ENCODE measurements around the gene CCT4. TPM values are rescaled to one million over a fixed set of nuclear protein-coding genes. Genes with fewer than 3 reads are reported as not detected.

The CCT4 gene
- total RNA-seq, 1 experiment from 2014 or later = 316 TPM

DNA sequence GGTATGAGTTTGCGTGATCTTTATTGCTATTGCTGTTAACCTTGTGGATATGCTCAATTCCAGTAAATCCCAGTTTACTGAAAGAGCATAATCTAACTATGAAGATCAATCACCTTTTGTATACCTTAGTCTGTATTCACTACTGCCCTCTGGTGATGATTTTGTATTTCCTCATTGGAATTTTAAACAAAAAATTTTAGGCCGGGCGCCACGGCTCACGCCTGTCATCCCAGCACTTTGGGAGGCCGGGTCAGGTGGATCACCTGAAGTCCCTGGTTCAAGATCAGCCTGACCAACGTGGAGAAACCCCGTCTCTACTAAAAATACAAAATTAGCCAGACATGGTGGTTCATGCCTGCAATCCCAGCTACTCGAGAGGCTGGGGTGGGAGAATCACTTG lies 22.1 kb upstream of the CCT4 start:
- Histone ChIP-seq H3K9me3 (ENCODE audit: control insufficient read depth in 1 of 2, insufficient read depth in 1 of 2, low read depth in 1 of 2, low read length in 2 of 2) (no peaks in the 10 kb centered on the region), H3K79me2 (ENCODE audit: insufficient read depth, low read length) (peaks cover 8% of the 10 kb centered on the region; the same call in 1 of the 2 replicates), H3K9me2 (ENCODE audit: insufficient read depth) (no peaks in the 10 kb centered on the region), H3K9ac (ENCODE audit: low read length) (no peak overlapping the region), H3K4me2 (ENCODE audit: low read length) (no peak overlapping the region), H3K27ac (ENCODE audit: low read depth, low read length) (no peak overlapping the region), H3K4me1 (ENCODE audit: control insufficient read depth in 1 of 2, insufficient read depth in 2 of 2, low read length in 2 of 2) (peaks cover 6 to 7% of the 10 kb centered on the region in 2 experiments; a peak in 3 of 4 replicates), H3K36me3 (ENCODE audit: control insufficient read depth in 1 of 2, insufficient read depth in 2 of 2, low read length in 2 of 2) (no peaks in the 10 kb centered on the region), H2AFZ (ENCODE audit: low read depth, low read length, poor library complexity, severe bottlenecking) (no peak overlapping the region), H4K20me1 (ENCODE audit: insufficient read depth) (no peaks in the 10 kb centered on the region), H3K4me3 (replicated peaks in 1 of 2; ENCODE audit: low read depth in 1 of 2, low read length in 2 of 2) (no peak overlapping the region), H3K27me3 (ENCODE audit: insufficient read depth, low read length) (no peaks in the 10 kb centered on the region)
- ATAC-seq = peak; percentile 51
- ChIA-PET RAD21 (ENCODE audit: low non-redundant PET in 1 of 2, low total read pairs in 2 of 2, uncharacterized antibody in 2 of 2, unreplicated experiment in 2 of 2) (no interaction called here), CTCF (no interaction called here), POLR2A (no interaction called here)
- intact Hi-C loops (cut with micrococcal nuclease) = loop anchor here (10.0 kb wide), 1 partner anchor 776 kb away; no protein-coding TSS in a partner anchor
- TF ChIP-seq EGR1 (IDR thresholded peaks at IDR 0.05; ENCODE audit: low read depth) (no peak), CBX3 (IDR thresholded peaks at IDR 0.05; ENCODE audit: low read depth) (no peak), ZFX (IDR thresholded peaks at IDR 0.05) (no peak), POLR2AphosphoS5 (IDR thresholded peaks at IDR 0.05; ENCODE audit: low read depth, low read length) (no peak), JUND (IDR thresholded peaks at IDR 0.05) (no peak), RAD21 (IDR thresholded peaks at IDR 0.05; ENCODE audit: low read depth) (peak; percentile 52)
- TF ChIP-seq, protein P1, sequence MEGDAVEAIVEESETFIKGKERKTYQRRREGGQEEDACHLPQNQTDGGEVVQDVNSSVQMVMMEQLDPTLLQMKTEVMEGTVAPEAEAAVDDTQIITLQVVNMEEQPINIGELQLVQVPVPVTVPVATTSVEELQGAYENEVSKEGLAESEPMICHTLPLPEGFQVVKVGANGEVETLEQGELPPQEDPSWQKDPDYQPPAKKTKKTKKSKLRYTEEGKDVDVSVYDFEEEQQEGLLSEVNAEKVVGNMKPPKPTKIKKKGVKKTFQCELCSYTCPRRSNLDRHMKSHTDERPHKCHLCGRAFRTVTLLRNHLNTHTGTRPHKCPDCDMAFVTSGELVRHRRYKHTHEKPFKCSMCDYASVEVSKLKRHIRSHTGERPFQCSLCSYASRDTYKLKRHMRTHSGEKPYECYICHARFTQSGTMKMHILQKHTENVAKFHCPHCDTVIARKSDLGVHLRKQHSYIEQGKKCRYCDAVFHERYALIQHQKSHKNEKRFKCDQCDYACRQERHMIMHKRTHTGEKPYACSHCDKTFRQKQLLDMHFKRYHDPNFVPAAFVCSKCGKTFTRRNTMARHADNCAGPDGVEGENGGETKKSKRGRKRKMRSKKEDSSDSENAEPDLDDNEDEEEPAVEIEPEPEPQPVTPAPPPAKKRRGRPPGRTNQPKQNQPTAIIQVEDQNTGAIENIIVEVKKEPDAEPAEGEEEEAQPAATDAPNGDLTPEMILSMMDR (IDR thresholded peaks at IDR 0.05 in 2 of 3, conservative IDR thresholded peaks at IDR 0.05 in 1 of 3; ENCODE audit: borderline replicate concordance in 1 of 3, insufficient read depth in 1 of 3, low read depth in 2 of 3, low read length in 2 of 3) = peak; percentile 24 to 53 (median 38); a peak in 5 of 6 replicates
- no peak for DNase-seq (ENCODE audit: low read depth, low spot score)
- BruUV-seq (replicated peaks) = no TSS peak

DNA sequence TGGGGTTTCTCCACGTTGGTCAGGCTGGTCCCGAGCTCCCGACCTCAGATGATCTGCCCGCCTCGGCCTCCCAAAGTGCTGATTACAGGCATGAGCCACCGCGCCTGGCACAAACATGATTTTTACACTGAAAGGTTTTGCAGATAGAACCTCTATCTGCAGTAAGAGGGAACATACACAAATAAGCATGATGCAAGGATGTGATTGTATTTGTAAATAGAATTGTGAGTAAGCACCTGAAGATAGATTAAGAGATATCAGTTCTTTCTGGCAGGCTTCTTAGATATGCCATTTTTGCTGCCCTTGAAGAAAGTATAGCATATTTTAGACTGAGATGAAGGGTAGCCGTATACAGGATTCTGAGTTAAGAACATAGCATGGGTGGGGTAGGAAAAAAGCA lies 20.7 kb upstream of the CCT4 start:
- no peak overlapping the region for H3K27ac ChIP-seq (ENCODE audit: low read depth, low read length)
- no peak overlapping the region for H3K4me3 ChIP-seq (replicated peaks in 1 of 2; ENCODE audit: low read depth in 1 of 2, low read length in 2 of 2)
- ChIA-PET CTCF (no interaction called here), RAD21 (ENCODE audit: low non-redundant PET in 1 of 2, low total read pairs in 2 of 2, uncharacterized antibody in 2 of 2, unreplicated experiment in 2 of 2) (no interaction called here), POLR2A (no interaction called here)
- ATAC-seq (no peak), DNase-seq (ENCODE audit: low read depth, low spot score) (no peak)
- no peaks in the 10 kb centered on the region for H3K9me2 ChIP-seq (ENCODE audit: insufficient read depth)
- no peaks in the 10 kb centered on the region for H4K20me1 ChIP-seq (ENCODE audit: insufficient read depth)
- no peak overlapping the region for H3K9ac ChIP-seq (ENCODE audit: low read length)
- H3K4me2 ChIP-seq (ENCODE audit: low read length) = no peak overlapping the region
- no peaks in the 10 kb centered on the region for H3K36me3 ChIP-seq (ENCODE audit: control insufficient read depth in 1 of 2, insufficient read depth in 2 of 2, low read length in 2 of 2)
- H2AFZ ChIP-seq (ENCODE audit: low read depth, low read length, poor library complexity, severe bottlenecking) = no peak overlapping the region
- H3K4me1 ChIP-seq (ENCODE audit: control insufficient read depth in 1 of 2, insufficient read depth in 2 of 2, low read length in 2 of 2) = peaks cover 6 to 12% of the 10 kb centered on the region in 2 experiments; a peak in 3 of 4 replicates
- no TSS peak for BruUV-seq (replicated peaks)
- no peaks in the 10 kb centered on the region for H3K27me3 ChIP-seq (ENCODE audit: insufficient read depth, low read length)
- no peaks in the 10 kb centered on the region for H3K9me3 ChIP-seq (ENCODE audit: control insufficient read depth in 1 of 2, insufficient read depth in 1 of 2, low read depth in 1 of 2, low read length in 2 of 2)
- intact Hi-C loops (cut with micrococcal nuclease) = no loop called here
- H3K79me2 ChIP-seq (ENCODE audit: insufficient read depth, low read length) = peaks cover 8% of the 10 kb centered on the region; the same call in 1 of the 2 replicates
- TF ChIP-seq JUND (IDR thresholded peaks at IDR 0.05) = no peak
- TF ChIP-seq POLR2A (IDR thresholded peaks at IDR 0.05; ENCODE audit: borderline replicate concordance, extremely low read depth, insufficient read depth, insufficient read length) = no peak
- TF ChIP-seq, protein P1 (IDR thresholded peaks at IDR 0.05 in 2 of 3, conservative IDR thresholded peaks at IDR 0.05 in 1 of 3; ENCODE audit: borderline replicate concordance in 1 of 3, insufficient read depth in 1 of 3, low read depth in 2 of 3, low read length in 2 of 3) = no peak
- TF ChIP-seq ZFX (IDR thresholded peaks at IDR 0.05) = no peak
- TF ChIP-seq RAD21 (IDR thresholded peaks at IDR 0.05; ENCODE audit: low read depth) = no peak
